OCI-LY3 (cell line): ENCODE data around the gene STX1A.

Source experiments
- CTCF ChIP-seq: fragments of 200-600, 300-600 bp; sonication (generic); IDR thresholded peaks from 2 replicates; pipeline ENCODE4 v1.5.1; 2014; ENCODE audit warnings: antibody characterized with exemption, low read length, low read depth
- EZH2phosphoT487 ChIP-seq: fragments of 200-600 bp; shearing (Covaris generic); IDR thresholded peaks from 2 replicates; pipeline ENCODE4 v1.6.1; 2018; ENCODE audit warnings: antibody characterized with exemption, mixed run types, low read depth

- TF ChIP-seq CTCF (peak; percentile 9; the same call in 1 of the 2 replicates), EZH2phosphoT487 (no peak)
These were observed 19.3 kb upstream of the STX1A start, which contains the start of gene ABHD11 for GRCh38 chr7:73738612-73739386.
